Type B pancreatic cell (in vitro differentiated cells): Measurements from ENCODE around the gene FTCD. TPM values are rescaled to one million over a fixed set of nuclear protein-coding genes. Genes with fewer than 3 reads are reported as not detected.

Experiments
- DNase-seq: peaks from one replicate; pipeline ENCODE4 v3.0.0; 2021; ENCODE audit warnings: mixed read lengths; ENCODE audit not compliant: unreplicated experiment; ENCODE audit errors: extremely low spot score
- H3K27ac Mint-ChIP-seq: 2 replicates; pipeline ENCODE4 v1.8.0; 2021; ENCODE audit warnings: mild to moderate bottlenecking, mixed read lengths
- H3K27me3 Mint-ChIP-seq: 2 replicates; pipeline ENCODE4 v1.8.0; 2021; ENCODE audit warnings: mixed read lengths
- H3K36me3 Mint-ChIP-seq: 2 replicates; pipeline ENCODE4 v1.8.0; 2021; ENCODE audit warnings: mixed read lengths
- H3K4me1 Mint-ChIP-seq: one replicate; pipeline ENCODE4 v1.8.0; 2021; ENCODE audit warnings: mixed read lengths; ENCODE audit not compliant: unreplicated experiment
- H3K4me3 Mint-ChIP-seq: 2 replicates; pipeline ENCODE4 v1.8.0; 2021; ENCODE audit warnings: mild to moderate bottlenecking, mixed read lengths
- H3K9me3 Mint-ChIP-seq: 2 replicates; pipeline ENCODE4 v1.8.0; 2021; ENCODE audit warnings: mixed read lengths
- total RNA-seq: library from RNA; stranded (reverse); gene quantifications from 2 replicates; pipeline ENCODE4 v1.2.1, GENCODE V29; 2021; ENCODE audit warnings: low replicate concordance
- TF ChIP-seq, protein P1 (sequence below): fragments of 200-600 bp; sonication (generic); conservative IDR thresholded peaks from 2 replicates; pipeline ENCODE4 v1.5.0; 2021; ENCODE audit warnings: antibody characterized with exemption, mild to moderate bottlenecking

Gene FTCD
- total RNA-seq, 1 donor from 2014 or later, result 26.9 TPM

DNA sequence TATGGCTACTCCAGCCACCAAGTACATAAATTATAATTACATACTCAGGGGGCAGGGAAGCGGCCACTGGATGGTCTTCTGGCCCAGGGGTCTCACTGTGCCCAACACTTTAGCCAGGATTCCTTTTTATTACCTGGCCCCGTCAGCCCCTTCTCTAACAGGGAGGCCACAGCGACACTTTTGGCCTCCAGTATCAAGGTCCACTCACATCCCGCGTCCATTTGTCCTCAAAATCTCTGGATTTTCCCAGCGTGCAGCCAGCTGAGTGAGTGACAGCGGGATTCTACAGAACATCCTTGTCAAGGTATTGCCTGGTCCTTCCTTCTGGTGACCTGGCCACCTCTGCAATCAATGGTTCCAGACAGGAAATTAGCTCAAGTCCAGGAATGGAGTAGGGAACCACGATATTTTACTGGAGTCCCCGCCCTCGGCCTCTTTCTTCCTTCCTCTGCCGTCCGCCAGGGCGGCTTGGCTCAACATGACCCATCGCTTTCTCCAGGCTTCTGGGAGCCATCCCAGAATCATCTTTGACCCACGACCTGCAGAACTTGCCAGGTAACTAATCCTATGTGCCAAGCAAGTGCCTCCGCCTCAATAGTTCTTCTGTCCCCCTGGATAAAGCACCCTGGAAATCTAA lies 60.2 kb downstream of the FTCD start:
- H3K27me3 Mint-ChIP-seq, result peaks cover 17% of the 10 kb centered on the region
- H3K9me3 Mint-ChIP-seq, result peaks cover 3% of the 10 kb centered on the region
- TF ChIP-seq, protein P1, sequence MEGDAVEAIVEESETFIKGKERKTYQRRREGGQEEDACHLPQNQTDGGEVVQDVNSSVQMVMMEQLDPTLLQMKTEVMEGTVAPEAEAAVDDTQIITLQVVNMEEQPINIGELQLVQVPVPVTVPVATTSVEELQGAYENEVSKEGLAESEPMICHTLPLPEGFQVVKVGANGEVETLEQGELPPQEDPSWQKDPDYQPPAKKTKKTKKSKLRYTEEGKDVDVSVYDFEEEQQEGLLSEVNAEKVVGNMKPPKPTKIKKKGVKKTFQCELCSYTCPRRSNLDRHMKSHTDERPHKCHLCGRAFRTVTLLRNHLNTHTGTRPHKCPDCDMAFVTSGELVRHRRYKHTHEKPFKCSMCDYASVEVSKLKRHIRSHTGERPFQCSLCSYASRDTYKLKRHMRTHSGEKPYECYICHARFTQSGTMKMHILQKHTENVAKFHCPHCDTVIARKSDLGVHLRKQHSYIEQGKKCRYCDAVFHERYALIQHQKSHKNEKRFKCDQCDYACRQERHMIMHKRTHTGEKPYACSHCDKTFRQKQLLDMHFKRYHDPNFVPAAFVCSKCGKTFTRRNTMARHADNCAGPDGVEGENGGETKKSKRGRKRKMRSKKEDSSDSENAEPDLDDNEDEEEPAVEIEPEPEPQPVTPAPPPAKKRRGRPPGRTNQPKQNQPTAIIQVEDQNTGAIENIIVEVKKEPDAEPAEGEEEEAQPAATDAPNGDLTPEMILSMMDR, result no peak
- H3K27ac Mint-ChIP-seq, result peak overlapping the region; percentile 36
- no peak overlapping the region for H3K4me3 Mint-ChIP-seq
- no peak for DNase-seq
- no peaks in the 10 kb centered on the region for H3K4me1 Mint-ChIP-seq
- H3K36me3 Mint-ChIP-seq, result no peaks in the 10 kb centered on the region

DNA sequence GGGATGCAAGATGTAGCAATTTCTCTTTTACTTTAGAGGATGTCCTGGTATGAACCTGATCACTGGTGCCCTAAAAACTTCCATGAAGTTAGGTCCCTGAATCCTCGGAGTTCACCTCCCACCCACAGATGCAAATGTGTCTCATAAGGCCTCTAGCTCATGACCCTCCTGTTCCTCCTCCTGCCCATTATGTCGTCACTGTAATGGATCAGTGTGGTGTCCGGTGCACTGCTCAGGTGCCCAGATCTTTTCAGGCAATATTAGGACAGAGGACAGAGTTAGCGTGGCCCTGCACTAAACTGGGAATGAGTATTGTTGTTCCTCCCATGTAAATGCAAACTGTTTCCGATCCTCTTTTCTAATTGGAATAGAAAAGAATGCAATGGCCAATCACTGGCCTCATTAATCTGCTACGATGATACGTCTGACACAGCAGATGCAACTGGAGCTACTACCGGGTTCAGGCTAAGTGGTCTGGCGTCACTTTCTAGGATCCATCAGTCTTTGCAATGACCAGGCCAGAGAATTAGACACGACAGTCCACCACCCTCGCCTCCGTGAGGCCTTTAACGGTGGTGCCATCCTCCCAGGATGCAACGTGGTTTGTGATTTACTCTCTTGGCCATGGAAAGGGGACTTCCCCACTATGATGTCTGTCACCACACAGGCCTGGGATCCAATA lies 60.8 kb downstream of the FTCD start:
- Mint-ChIP-seq H3K4me1 (no peaks in the 10 kb centered on the region), H3K4me3 (no peak overlapping the region), H3K36me3 (no peaks in the 10 kb centered on the region), H3K27ac (no peak overlapping the region), H3K27me3 (peaks cover 11% of the 10 kb centered on the region), H3K9me3 (peaks cover 6% of the 10 kb centered on the region)
- TF ChIP-seq, protein P1, result no peak
- no peak for DNase-seq

DNA sequence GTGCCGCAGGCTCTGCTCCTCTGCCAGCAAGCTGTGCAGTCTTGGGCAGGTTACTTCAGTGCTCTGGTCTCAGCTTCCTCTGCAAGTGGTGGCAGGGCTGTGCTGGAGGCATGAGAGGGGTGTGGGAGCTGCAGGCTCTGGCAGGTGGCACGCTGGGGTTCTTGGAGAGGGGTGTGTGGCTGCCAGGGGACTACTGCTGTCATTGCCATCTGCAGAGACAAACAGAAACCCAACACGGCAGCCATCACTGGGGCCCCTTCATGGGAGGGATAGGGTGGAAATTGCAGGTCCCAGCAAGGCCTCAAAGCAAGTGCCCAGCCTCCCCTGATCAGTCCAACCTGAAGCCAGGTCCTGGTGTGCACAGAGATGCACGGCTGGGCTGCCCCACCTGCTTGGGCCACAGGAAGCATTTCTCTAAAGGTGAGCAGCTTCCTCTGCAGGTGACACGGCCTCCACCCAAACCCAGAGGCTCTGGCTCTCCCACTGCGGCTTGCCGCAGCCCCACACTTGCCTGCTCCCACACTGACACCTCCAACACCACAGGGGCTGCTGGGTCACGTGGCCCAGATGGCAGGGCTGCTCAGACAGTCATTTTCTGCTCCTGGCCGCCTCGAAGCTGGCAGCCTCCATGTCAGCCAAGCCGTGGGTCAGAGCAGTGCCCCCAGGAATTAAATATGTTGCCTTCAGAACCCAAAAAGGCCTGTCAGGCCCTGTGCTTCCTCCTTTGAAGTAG lies 61.5 kb downstream of the FTCD start:
- TF ChIP-seq, protein P1, result no peak
- H3K27me3 Mint-ChIP-seq, result peaks cover 7% of the 10 kb centered on the region
- no peak for DNase-seq
- no peaks in the 10 kb centered on the region for H3K36me3 Mint-ChIP-seq
- no peak overlapping the region for H3K4me3 Mint-ChIP-seq
- no peak overlapping the region for H3K27ac Mint-ChIP-seq
- no peaks in the 10 kb centered on the region for H3K4me1 Mint-ChIP-seq
- peaks cover 6% of the 10 kb centered on the region for H3K9me3 Mint-ChIP-seq

DNA sequence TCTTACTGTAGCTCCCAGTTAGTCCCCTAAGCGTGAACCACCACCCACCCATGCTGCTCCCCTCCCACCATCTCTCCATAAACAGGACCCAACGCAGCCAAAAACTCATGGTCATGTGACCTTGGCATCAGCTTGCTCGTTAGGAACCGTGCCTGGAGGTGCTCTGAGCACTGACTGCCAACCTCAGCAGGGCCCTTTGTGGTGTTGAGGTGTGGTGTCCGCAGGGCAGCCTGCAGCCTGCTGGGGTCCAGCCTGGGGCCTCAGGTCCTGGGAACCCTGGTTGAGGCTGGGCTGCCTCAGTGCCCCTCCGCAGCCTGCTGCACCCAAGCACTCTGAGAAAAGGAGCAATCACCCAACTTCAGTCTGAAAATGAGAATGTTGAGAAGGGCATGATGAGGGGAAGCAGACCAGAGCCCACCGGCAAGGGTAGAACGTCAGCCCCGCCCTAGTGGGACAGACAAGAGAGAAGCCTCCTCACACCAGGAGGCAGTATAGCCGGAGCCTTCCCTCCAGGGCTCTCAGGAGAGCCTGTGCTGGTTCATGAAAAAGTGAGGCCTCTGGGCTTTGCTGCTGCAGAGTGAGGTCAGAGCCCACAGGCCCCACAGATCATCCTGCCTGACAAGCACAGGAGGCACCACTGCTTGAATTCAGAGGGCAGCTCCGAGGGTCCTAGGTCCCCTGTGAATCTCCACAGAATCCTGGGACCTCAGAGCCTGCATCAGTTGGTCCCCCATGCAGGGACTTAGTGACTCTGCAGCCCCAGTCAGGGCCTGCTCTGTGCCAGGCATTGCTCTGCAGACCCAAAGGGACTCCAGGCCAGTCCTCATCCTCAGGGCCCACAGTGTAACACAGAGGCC lies 62.3 kb downstream of the FTCD start:
- Mint-ChIP-seq H3K27ac (no peak overlapping the region), H3K4me1 (no peaks in the 10 kb centered on the region), H3K36me3 (no peaks in the 10 kb centered on the region), H3K9me3 (peaks cover 9% of the 10 kb centered on the region), H3K27me3 (peaks cover 7% of the 10 kb centered on the region), H3K4me3 (no peak overlapping the region)
- TF ChIP-seq, protein P1, result no peak
- DNase-seq, result no peak

DNA sequence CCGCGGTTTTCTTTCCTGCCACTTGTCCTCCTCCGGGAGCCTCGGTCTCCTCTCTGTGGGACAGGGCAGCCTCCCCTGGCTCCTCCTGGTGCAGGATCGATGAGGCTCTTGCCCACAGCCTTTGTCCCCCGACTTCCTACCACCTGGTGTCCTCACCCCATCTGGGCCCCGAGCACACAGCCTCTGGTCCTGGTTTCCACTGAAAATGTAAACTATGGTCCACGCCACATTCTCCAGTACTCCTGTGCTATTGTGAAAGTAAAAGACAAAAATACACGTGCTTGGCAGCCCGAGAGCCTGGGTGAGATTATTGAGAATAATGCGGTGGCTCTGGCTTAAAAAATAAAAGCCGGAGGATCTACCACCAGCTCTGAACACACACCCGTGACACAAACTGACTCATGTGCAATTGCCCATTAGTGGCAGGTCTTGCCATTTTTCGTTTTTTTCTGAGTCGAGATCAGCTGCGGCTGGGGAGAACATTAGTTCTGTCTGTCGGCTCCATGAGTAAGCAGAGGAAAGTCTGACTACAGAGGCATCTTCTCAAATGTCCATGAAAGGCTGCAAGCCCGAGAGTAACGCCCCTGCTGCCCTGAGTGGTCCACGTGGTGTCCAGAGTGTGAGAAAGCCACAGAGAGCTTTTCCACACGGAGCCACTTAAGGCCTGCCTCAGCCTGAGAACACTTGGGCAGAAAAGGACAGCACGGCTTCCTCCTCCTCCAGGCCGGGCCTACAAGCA lies 63.2 kb downstream of the FTCD start:
- peaks cover 7% of the 10 kb centered on the region for H3K27me3 Mint-ChIP-seq
- no peaks in the 10 kb centered on the region for H3K4me1 Mint-ChIP-seq
- H3K36me3 Mint-ChIP-seq, result no peaks in the 10 kb centered on the region
- peaks cover 9% of the 10 kb centered on the region for H3K9me3 Mint-ChIP-seq
- no peak for DNase-seq
- H3K27ac Mint-ChIP-seq, result no peak overlapping the region
- no peak overlapping the region for H3K4me3 Mint-ChIP-seq
- TF ChIP-seq, protein P1, result no peak
